Stimulated activated CD4-positive, alpha-beta T cell treated with anti-CD3 and anti-CD28 coated beads, Interleukin-2, amount 100 ng/mL, for 48 hours (primary cell): Measurements from ENCODE around the gene BCL3.
"Not testable (repeated sequence)": the region's sequence is repeated elsewhere in the genome, so short reads cannot be mapped to it uniquely, and the experiment has no call there.

Experiments used
- DNase-seq, 2 donors: peaks; one replicate each; pipeline ENCODE4 v3.0.0-alpha.2; 2020

Gene BCL3

GRCh38 chr19:44762038-44762437 is 13.5 kb downstream of the BCL3 start:
- no peak for DNase-seq

GRCh38 chr19:44765033-44765948 is 16.8 kb downstream of the BCL3 start:
- DNase-seq = no peak

- no peak for DNase-seq
These were observed 17.4 kb downstream of the BCL3 start for GRCh38 chr19:44765949-44766335.

- no peak for DNase-seq
These were observed 19.0 kb downstream of the BCL3 start for GRCh38 chr19:44767295-44768180.

GRCh38 chr19:44770550-44771257 is 22.2 kb downstream of the BCL3 start:
- DNase-seq = peak; percentile 99

- not testable (repeated sequence) for DNase-seq
These were observed 23.6 kb downstream of the BCL3 start for GRCh38 chr19:44772144-44772543.

GRCh38 chr19:44772959-44773358 is 24.5 kb downstream of the BCL3 start:
- DNase-seq = no peak

- DNase-seq = no peak
These were observed 27.2 kb downstream of the BCL3 start for GRCh38 chr19:44775676-44776240.

- no peak for DNase-seq
These were observed 28.0 kb downstream of the BCL3 start for GRCh38 chr19:44776402-44777096.

GRCh38 chr19:44777715-44778347 is 29.3 kb downstream of the BCL3 start, which contains the start of gene CBLC:
Gene CBLC (plus strand): TSS chr19:44777890. CDS start chr19:44777932, 42 bp downstream.
- no peak for DNase-seq

GRCh38 chr19:44779150-44779549 is 30.6 kb downstream of the BCL3 start:
- no peak for DNase-seq

GRCh38 chr19:44781694-44782093 is 33.2 kb downstream of the BCL3 start:
- not testable (repeated sequence) for DNase-seq

GRCh38 chr19:44782729-44783128 is 34.2 kb downstream of the BCL3 start:
- no peak for DNase-seq

- no peak for DNase-seq
These were observed 35.0 kb downstream of the BCL3 start for GRCh38 chr19:44783545-44783944.

- DNase-seq = no peak
These were observed 36.8 kb downstream of the BCL3 start for GRCh38 chr19:44785271-44785670.

- no peak for DNase-seq
These were observed 37.5 kb downstream of the BCL3 start for GRCh38 chr19:44785993-44786392.

- DNase-seq = no peak
These were observed 40.5 kb downstream of the BCL3 start for GRCh38 chr19:44788971-44789370.

GRCh38 chr19:44789943-44790483 is 41.5 kb downstream of the BCL3 start:
- no peak for DNase-seq

GRCh38 chr19:44792281-44792680 is 43.8 kb downstream of the BCL3 start:
- DNase-seq = no peak

GRCh38 chr19:44794610-44795009 is 46.1 kb downstream of the BCL3 start:
- no peak for DNase-seq

- no peak for DNase-seq
These were observed 47.0 kb downstream of the BCL3 start for GRCh38 chr19:44795398-44795987.
